CD14-positive monocyte (primary cell): ENCODE data around the gene ACBD4. TPM values are rescaled to one million over a fixed set of nuclear protein-coding genes. Genes with fewer than 3 reads are reported as not detected.

ENCODE experiments used
- DNase-seq, 3 donors: peaks; one replicate each; pipeline ENCODE4 v3.0.0-alpha.2; 2011 to 2022
- H2AFZ ChIP-seq: 2 replicates; pipeline ENCODE4 v1.6.0; 2012; ENCODE audit warnings: mild to moderate bottlenecking, low read depth, low read length, inconsistent platforms; ENCODE audit not compliant: insufficient read depth, poor library complexity, severe bottlenecking
- H3K27ac ChIP-seq, 2 donors: 1 replicate in 1 of 2; 2 replicates in 1 of 2; pipeline ENCODE4 v1.5.1; 2012 to 2013; ENCODE audit warnings: low read length in 2 of 2, control low read depth in 1 of 2, inconsistent platforms in 1 of 2, low read depth in 1 of 2, mild to moderate bottlenecking in 1 of 2
- H3K27me3 ChIP-seq, 2 donors: one replicate each; pipeline versions ENCODE4 v1.6.0 to v1.6.1; 2011 to 2013; ENCODE audit warnings: low read length in 2 of 2; ENCODE audit not compliant: control insufficient read depth in 2 of 2, insufficient read depth in 2 of 2
- H3K36me3 ChIP-seq, 2 donors: replicated peaks in 1 of 2; 1 replicate in 1 of 2; 2 replicates in 1 of 2; pipeline versions ENCODE4 v1.5.1 to v1.6.1; 2012 to 2013; ENCODE audit warnings: low read length in 2 of 2, control low read depth in 1 of 2, inconsistent platforms in 1 of 2, mild to moderate bottlenecking in 1 of 2; ENCODE audit not compliant: insufficient read depth in 2 of 2, control insufficient read depth in 1 of 2
- H3K4me1 ChIP-seq, 2 donors: 1 replicate in 1 of 2; 2 replicates in 1 of 2; pipeline versions ENCODE4 v1.5.1 to v1.6.1; 2012 to 2013; ENCODE audit warnings: low read length in 2 of 2, control low read depth in 1 of 2, inconsistent platforms in 1 of 2, mild to moderate bottlenecking in 1 of 2, moderate library complexity in 1 of 2; ENCODE audit not compliant: insufficient read depth in 2 of 2, control insufficient read depth in 1 of 2
- H3K4me2 ChIP-seq: replicated peaks from 2 replicates; pipeline ENCODE3; 2012; ENCODE audit warnings: low read length, moderate library complexity, mild to moderate bottlenecking; ENCODE audit not compliant: poor library complexity, severe bottlenecking; ENCODE audit errors: extremely low read depth
- H3K4me3 ChIP-seq, 3 experiments: fragments of 200-600 bp in 1 of 3; sonication (generic) in 1 of 3; replicated peaks in 1 of 3; 1 replicate in 2 of 3; 2 replicates in 1 of 3; pipeline ENCODE4 v1.5.1; 2011 to 2013; ENCODE audit warnings: low read length in 3 of 3, mild to moderate bottlenecking in 3 of 3, control low read depth in 2 of 3, low read depth in 2 of 3, inconsistent platforms in 1 of 3, moderate library complexity in 1 of 3
- H3K79me2 ChIP-seq: 2 replicates; pipeline ENCODE4 v1.6.0; 2012; ENCODE audit warnings: mild to moderate bottlenecking, control low read depth, inconsistent platforms, low read length, moderate library complexity; ENCODE audit not compliant: insufficient read depth
- H3K9ac ChIP-seq: 2 replicates; pipeline ENCODE4 v1.6.0; 2017; ENCODE audit warnings: low read length, mild to moderate bottlenecking; ENCODE audit not compliant: insufficient read depth, poor library complexity, severe bottlenecking
- H3K9me3 ChIP-seq, 2 donors: replicated peaks in 1 of 2; 1 replicate in 1 of 2; 2 replicates in 1 of 2; pipeline versions ENCODE4 v1.5.1 to v1.6.1; 2012 to 2013; ENCODE audit warnings: low read length in 2 of 2, control low read depth in 1 of 2; ENCODE audit not compliant: control insufficient read depth in 1 of 2, insufficient read depth in 1 of 2
- H4K20me1 ChIP-seq: 2 replicates; pipeline ENCODE4 v1.6.0; 2012; ENCODE audit warnings: mild to moderate bottlenecking, low read length, control low read depth, moderate library complexity; ENCODE audit not compliant: insufficient read depth
- H3K27ac Mint-ChIP-seq, 7 donors: one replicate each; pipeline ENCODE4 v1.8.0; 2020; ENCODE audit warnings: mild to moderate bottlenecking in 7 of 7, mixed read lengths in 7 of 7, moderate library complexity in 6 of 7, inconsistent platforms in 2 of 7
- H3K27me3 Mint-ChIP-seq, 3 donors: one replicate each; pipeline ENCODE4 v1.8.0; 2021 to 2022; ENCODE audit warnings: low read depth in 3 of 3, mild to moderate bottlenecking in 3 of 3, mixed read lengths in 3 of 3, moderate library complexity in 3 of 3, inconsistent platforms in 1 of 3
- H3K36me3 Mint-ChIP-seq, 2 donors: one replicate each; pipeline ENCODE4 v1.8.0; 2020; ENCODE audit warnings: mixed read lengths in 2 of 2, inconsistent platforms in 1 of 2, mild to moderate bottlenecking in 1 of 2
- H3K4me1 Mint-ChIP-seq: one replicate; pipeline ENCODE4 v1.8.0; 2020; ENCODE audit warnings: mild to moderate bottlenecking, mixed read lengths
- H3K4me3 Mint-ChIP-seq, 2 donors: one replicate each; pipeline ENCODE4 v1.8.0; 2020; ENCODE audit warnings: mild to moderate bottlenecking in 2 of 2, mixed read lengths in 2 of 2, moderate library complexity in 1 of 2
- H3K9me3 Mint-ChIP-seq, 7 donors: one replicate each; pipeline ENCODE4 v1.8.0; 2020 to 2022; ENCODE audit warnings: mixed read lengths in 7 of 7, mild to moderate bottlenecking in 6 of 7, moderate library complexity in 6 of 7, inconsistent platforms in 2 of 7
- CTCF ChIP-seq: fragments of 200-600 bp; IDR thresholded peaks from one replicate; pipeline ENCODE4 v1.8.0; 2022; ENCODE audit warnings: antibody characterized with exemption, mild to moderate bottlenecking
- WGBS: methylation state at CpG from one replicate; pipeline ENCODE4 v1.1.5; 2013; ENCODE audit warnings: missing lambda C conversion rate; ENCODE audit not compliant: insufficient coverage; 5-methylcytosine and 5-hydroxymethylcytosine counted together
- intact Hi-C, 2 donors: fragments of 100-400 bp; cut with micrococcal nuclease; formaldehyde crosslinking; loops; one replicate each; pipeline versions ENCODE4 v1.15.0 to v1.15.1; 2023
- polyA plus RNA-seq, 3 donors: library from polyadenylated mRNA; depleted of rRNA in 1 of 3; unstranded in 2 of 3; stranded (reverse) in 1 of 3; fragments of 300-500 nt in 2 of 3; fragments of >200 nt in 1 of 3; fragmentation: Illumina TruSeq in 2 of 3; gene quantifications; 1 replicate in 2 of 3; 2 replicates in 1 of 3; pipeline ENCODE4 v1.2.3, GENCODE V29; 2012 to 2021

Gene ACBD4
- polyA plus RNA-seq, 3 donors, result 4.8 to 7.4 (median 6.2) TPM

GRCh38 chr17:45112559-45113423 lies 22.7 kb upstream of the ACBD4 start:
- peak overlapping the region in 1 of 7 donors; percentile 56 for H3K27ac Mint-ChIP-seq
- intact Hi-C loops, result no loop called here
- 97% methylated on average over 18 of the region's 23 CpGs for WGBS

GRCh38 chr17:45113424-45113754 lies 22.1 kb upstream of the ACBD4 start:
- H3K4me3 Mint-ChIP-seq, result no peak overlapping the region
- H3K9me3 Mint-ChIP-seq, result peaks cover 0 to 1% (median 0%) of the 10 kb centered on the region in 7 donors
- H3K36me3 Mint-ChIP-seq, result peaks cover 3 to 8% of the 10 kb centered on the region in 2 donors
- no peaks in the 10 kb centered on the region for H3K4me1 Mint-ChIP-seq
- TF ChIP-seq CTCF, result no peak
- Histone ChIP-seq H3K79me2 (no peaks in the 10 kb centered on the region), H3K9ac (no peak overlapping the region), H2AFZ (no peak overlapping the region), H3K9me3 (no peaks in the 10 kb centered on the region), H3K27ac (no peak overlapping the region), H3K27me3 (no peaks in the 10 kb centered on the region), H3K4me1 (no peaks in the 10 kb centered on the region), H3K4me3 (no peak overlapping the region), H3K36me3 (peaks cover 6 to 10% of the 10 kb centered on the region in 2 donors), H4K20me1 (peaks cover 11% of the 10 kb centered on the region), H3K4me2 (no peak overlapping the region)
- no peak for DNase-seq
- peaks cover 5 to 7% (median 7%) of the 10 kb centered on the region in 3 donors for H3K27me3 Mint-ChIP-seq
- no peak overlapping the region for H3K27ac Mint-ChIP-seq
- WGBS, result 95% methylated on average over 8 of the region's 9 CpGs
- intact Hi-C loops, result no loop called here

More at GRCh38 chr17:45112559-45113423, 22.7 kb upstream of the ACBD4 start:
- no peak overlapping the region for H3K9ac ChIP-seq
- H4K20me1 ChIP-seq, result peaks cover 16% of the 10 kb centered on the region
- TF ChIP-seq CTCF, result no peak
- H3K27me3 ChIP-seq, result no peaks in the 10 kb centered on the region
- no peaks in the 10 kb centered on the region for H3K4me1 ChIP-seq
- no peak overlapping the region for H3K4me2 ChIP-seq
- H3K4me3 ChIP-seq, result no peak overlapping the region
- H3K4me3 Mint-ChIP-seq, result no peak overlapping the region
- DNase-seq, result no peak
- H3K27ac ChIP-seq, result no peak overlapping the region
- H2AFZ ChIP-seq, result no peak overlapping the region
- peaks cover 5 to 8% (median 6%) of the 10 kb centered on the region in 3 donors for H3K27me3 Mint-ChIP-seq
- no peaks in the 10 kb centered on the region for H3K79me2 ChIP-seq
- H3K36me3 Mint-ChIP-seq, result peaks cover 9 to 14% of the 10 kb centered on the region in 2 donors
- H3K4me1 Mint-ChIP-seq, result no peaks in the 10 kb centered on the region
- H3K36me3 ChIP-seq, result peaks cover 12 to 16% of the 10 kb centered on the region in 2 donors
- H3K9me3 Mint-ChIP-seq, result peaks cover 0 to 1% (median 0%) of the 10 kb centered on the region in 7 donors
- H3K9me3 ChIP-seq, result no peaks in the 10 kb centered on the region
